GM23248 (cell line): ENCODE data around the gene COQ7.

Experiments
- EZH2 ChIP-seq: fragments of 200-600 bp; sonication (generic); IDR thresholded peaks from 2 replicates; pipeline ENCODE4 v1.6.1; 2018; ENCODE audit warnings: antibody characterized with exemption, mild to moderate bottlenecking; ENCODE audit not compliant: insufficient read depth, poor library complexity, severe bottlenecking
- EZH2phosphoT487 ChIP-seq: fragments of 200-600 bp; sonication (generic); IDR thresholded peaks from 2 replicates; pipeline ENCODE4 v1.6.1; 2018; ENCODE audit warnings: antibody characterized with exemption, moderate library complexity, mild to moderate bottlenecking, low read depth; ENCODE audit not compliant: insufficient read depth

DNA sequence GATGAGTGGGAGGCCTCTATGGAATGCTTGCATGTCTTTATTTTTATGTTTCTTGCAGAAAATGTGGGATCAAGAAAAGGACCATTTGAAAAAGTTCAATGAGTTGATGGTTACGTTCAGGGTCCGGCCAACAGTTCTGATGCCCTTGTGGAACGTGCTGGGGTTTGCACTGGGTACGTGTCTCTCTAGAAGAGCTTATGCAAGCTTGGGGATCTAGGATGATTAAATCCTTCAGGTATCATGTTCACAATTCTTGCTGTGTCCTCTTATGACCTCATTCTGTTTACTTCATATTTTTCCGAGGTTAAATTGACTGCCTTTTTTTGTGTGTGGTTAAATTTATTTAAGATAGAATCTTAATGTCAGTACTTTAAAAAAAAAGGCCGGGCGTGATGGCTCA lies 6.4 kb downstream of the COQ7 start:
- TF ChIP-seq EZH2 (no peak), EZH2phosphoT487 (no peak)
